Skeletal muscle satellite cell (primary cell): ENCODE results near the gene PSMG1.
"Not testable (repeated sequence)": the region's sequence is repeated elsewhere in the genome, so short reads cannot be mapped to it uniquely, and the experiment has no call there.

Experiments
- H3K27me3 ChIP-seq: 2 replicates; pipeline ENCODE4 v1.7.0; 2013; ENCODE audit warnings: low read length; ENCODE audit not compliant: control insufficient read depth, insufficient read depth
- H3K36me3 ChIP-seq: 2 replicates; pipeline ENCODE4 v1.7.0; 2013; ENCODE audit warnings: mild to moderate bottlenecking, control low read depth, low read length; ENCODE audit not compliant: insufficient read depth
- H3K4me1 ChIP-seq: 2 replicates; pipeline ENCODE4 v1.7.0; 2013; ENCODE audit warnings: low read length; ENCODE audit not compliant: control insufficient read depth, insufficient read depth
- H3K4me2 ChIP-seq: 2 replicates; pipeline ENCODE4 v1.7.0; 2013; ENCODE audit warnings: mild to moderate bottlenecking, low read length
- H3K4me3 ChIP-seq: 2 replicates; pipeline ENCODE4 v1.7.0; 2013; ENCODE audit warnings: low read length
- H3K9ac ChIP-seq: 2 replicates; pipeline ENCODE4 v1.7.0; 2013; ENCODE audit warnings: mild to moderate bottlenecking, low read depth, low read length, moderate library complexity
- H3K9me3 ChIP-seq: replicated peaks from 2 replicates; pipeline ENCODE4 v1.7.0; 2013; ENCODE audit warnings: mild to moderate bottlenecking, control low read depth, low read length

Gene PSMG1

GRCh38 chr21:39152271-39152670, 31.0 kb downstream of the PSMG1 start:
- no peaks in the 10 kb centered on the region for H3K36me3 ChIP-seq
- no peak overlapping the region for H3K4me3 ChIP-seq
- no peaks in the 10 kb centered on the region for H3K9me3 ChIP-seq
- H3K9ac ChIP-seq: no peak overlapping the region
- H3K4me1 ChIP-seq: no peaks in the 10 kb centered on the region
- no peak overlapping the region for H3K4me2 ChIP-seq
- peaks cover 27% of the 10 kb centered on the region for H3K27me3 ChIP-seq

GRCh38 chr21:39150877-39151276, 32.4 kb downstream of the PSMG1 start:
- no peak overlapping the region for H3K4me3 ChIP-seq
- H3K4me1 ChIP-seq: no peaks in the 10 kb centered on the region
- peaks cover 29% of the 10 kb centered on the region for H3K27me3 ChIP-seq
- no peaks in the 10 kb centered on the region for H3K36me3 ChIP-seq
- no peaks in the 10 kb centered on the region for H3K9me3 ChIP-seq
- no peak overlapping the region for H3K9ac ChIP-seq
- H3K4me2 ChIP-seq: no peak overlapping the region

- no peaks in the 10 kb centered on the region for H3K4me1 ChIP-seq
- no peak overlapping the region for H3K9ac ChIP-seq
- H3K9me3 ChIP-seq: no peaks in the 10 kb centered on the region
- H3K27me3 ChIP-seq: peaks cover 27% of the 10 kb centered on the region
- H3K4me2 ChIP-seq: no peak overlapping the region
- no peaks in the 10 kb centered on the region for H3K36me3 ChIP-seq
- no peak overlapping the region for H3K4me3 ChIP-seq
These were observed 32.9 kb downstream of the PSMG1 start for GRCh38 chr21:39150316-39150715.

- H3K4me2 ChIP-seq: no peak overlapping the region
- H3K36me3 ChIP-seq: no peaks in the 10 kb centered on the region
- H3K9me3 ChIP-seq: no peaks in the 10 kb centered on the region
- H3K4me1 ChIP-seq: no peaks in the 10 kb centered on the region
- H3K9ac ChIP-seq: no peak overlapping the region
- H3K27me3 ChIP-seq: peaks cover 27% of the 10 kb centered on the region
- H3K4me3 ChIP-seq: no peak overlapping the region
These were observed 33.4 kb downstream of the PSMG1 start for GRCh38 chr21:39149882-39150281.

GRCh38 chr21:39148975-39149374, 34.3 kb downstream of the PSMG1 start:
- Histone ChIP-seq H3K27me3 (peaks cover 27% of the 10 kb centered on the region), H3K4me1 (no peaks in the 10 kb centered on the region), H3K9ac (no peak overlapping the region), H3K9me3 (no peaks in the 10 kb centered on the region), H3K4me2 (no peak overlapping the region), H3K4me3 (no peak overlapping the region), H3K36me3 (no peaks in the 10 kb centered on the region)

GRCh38 chr21:39144191-39144590, 39.1 kb downstream of the PSMG1 start:
- peaks cover 27% of the 10 kb centered on the region for H3K27me3 ChIP-seq
- no peak overlapping the region for H3K4me3 ChIP-seq
- H3K4me2 ChIP-seq: no peak overlapping the region
- no peaks in the 10 kb centered on the region for H3K4me1 ChIP-seq
- H3K9ac ChIP-seq: no peak overlapping the region
- H3K36me3 ChIP-seq: no peaks in the 10 kb centered on the region
- H3K9me3 ChIP-seq: no peaks in the 10 kb centered on the region

- Histone ChIP-seq H3K9ac (no peak overlapping the region), H3K9me3 (no peaks in the 10 kb centered on the region), H3K4me2 (no peak overlapping the region), H3K4me3 (no peak overlapping the region), H3K4me1 (no peaks in the 10 kb centered on the region), H3K36me3 (no peaks in the 10 kb centered on the region), H3K27me3 (peaks cover 19% of the 10 kb centered on the region)
These were observed 40.3 kb downstream of the PSMG1 start for GRCh38 chr21:39142972-39143371.

- H3K9me3 ChIP-seq: no peaks in the 10 kb centered on the region
- no peaks in the 10 kb centered on the region for H3K36me3 ChIP-seq
- peaks cover 19% of the 10 kb centered on the region for H3K27me3 ChIP-seq
- no peak overlapping the region for H3K9ac ChIP-seq
- H3K4me3 ChIP-seq: no peak overlapping the region
- no peak overlapping the region for H3K4me2 ChIP-seq
- peaks cover 2% of the 10 kb centered on the region for H3K4me1 ChIP-seq
These were observed 41.7 kb downstream of the PSMG1 start for GRCh38 chr21:39141502-39141901.

- H3K36me3 ChIP-seq: no peaks in the 10 kb centered on the region
- no peak overlapping the region for H3K9ac ChIP-seq
These were observed 45.7 kb downstream of the PSMG1 start for GRCh38 chr21:39137248-39138178.

GRCh38 chr21:39136711-39137110, 46.5 kb downstream of the PSMG1 start:
- Histone ChIP-seq H3K36me3 (no peaks in the 10 kb centered on the region), H3K9ac (no peak overlapping the region), H3K27me3 (peaks cover 26% of the 10 kb centered on the region), H3K4me1 (peaks cover 3% of the 10 kb centered on the region), H3K4me2 (no peak overlapping the region), H3K4me3 (no peak overlapping the region), H3K9me3 (no peaks in the 10 kb centered on the region)

More at GRCh38 chr21:39137248-39138178, 45.7 kb downstream of the PSMG1 start:
- Histone ChIP-seq H3K4me3 (no peak overlapping the region), H3K9me3 (no peaks in the 10 kb centered on the region), H3K27me3 (peaks cover 32% of the 10 kb centered on the region), H3K4me2 (no peak overlapping the region), H3K4me1 (peaks cover 3% of the 10 kb centered on the region)

GRCh38 chr21:39136138-39136537, 47.1 kb downstream of the PSMG1 start:
- H3K9me3 ChIP-seq, H3K4me1 ChIP-seq, H3K4me2 ChIP-seq, H3K4me3 ChIP-seq, H3K9ac ChIP-seq, H3K36me3 ChIP-seq: not testable (repeated sequence)
- peaks cover 28% of the 10 kb centered on the region for H3K27me3 ChIP-seq

- Histone ChIP-seq H3K9me3 (no peaks in the 10 kb centered on the region), H3K4me2 (no peak overlapping the region), H3K9ac (no peak overlapping the region), H3K36me3 (no peaks in the 10 kb centered on the region), H3K27me3 (peaks cover 22% of the 10 kb centered on the region), H3K4me3 (no peak overlapping the region), H3K4me1 (peaks cover 3% of the 10 kb centered on the region)
These were observed 48.9 kb downstream of the PSMG1 start for GRCh38 chr21:39134288-39134810.
